ENCODE results near the gene ZBED6.
A peak's percentile ranks its signal among the peaks of the same experiment; 100 is the strongest.

DNA sequence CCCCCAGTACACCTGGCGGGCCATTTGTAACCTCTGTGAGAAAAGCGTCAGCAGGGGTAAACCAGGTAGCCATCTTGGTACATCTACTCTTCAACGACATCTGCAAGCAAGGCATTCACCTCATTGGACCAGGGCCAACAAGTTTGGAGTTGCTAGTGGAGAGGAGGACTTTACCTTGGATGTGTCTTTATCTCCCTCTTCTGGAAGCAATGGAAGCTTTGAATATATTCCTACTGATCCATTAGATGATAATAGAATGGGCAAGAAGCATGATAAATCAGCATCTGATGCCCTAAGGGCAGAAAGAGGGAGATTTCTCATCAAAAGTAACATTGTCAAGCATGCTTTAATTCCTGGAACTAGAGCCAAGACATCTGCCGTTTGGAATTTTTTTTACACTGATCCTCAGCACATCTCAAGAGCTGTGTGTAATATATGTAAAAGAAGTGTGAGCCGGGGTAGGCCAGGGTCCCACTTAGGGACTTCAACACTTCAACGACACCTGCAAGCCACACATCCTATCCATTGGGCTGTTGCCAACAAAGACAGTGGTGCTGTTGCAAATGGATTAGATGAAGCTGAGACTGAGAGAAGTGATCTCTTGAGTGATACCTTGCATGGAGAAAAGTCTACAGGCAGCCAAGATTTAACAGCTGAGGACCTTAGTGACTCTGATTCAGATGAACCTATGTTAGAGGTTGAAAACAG lies 2.7 kb downstream of the ZBED6 start:
- no peak for TF ChIP-seq EZH2 (IDR thresholded peaks at IDR 0.05; ENCODE audit: borderline replicate concordance, low read length)
- TF ChIP-seq, protein P1, sequence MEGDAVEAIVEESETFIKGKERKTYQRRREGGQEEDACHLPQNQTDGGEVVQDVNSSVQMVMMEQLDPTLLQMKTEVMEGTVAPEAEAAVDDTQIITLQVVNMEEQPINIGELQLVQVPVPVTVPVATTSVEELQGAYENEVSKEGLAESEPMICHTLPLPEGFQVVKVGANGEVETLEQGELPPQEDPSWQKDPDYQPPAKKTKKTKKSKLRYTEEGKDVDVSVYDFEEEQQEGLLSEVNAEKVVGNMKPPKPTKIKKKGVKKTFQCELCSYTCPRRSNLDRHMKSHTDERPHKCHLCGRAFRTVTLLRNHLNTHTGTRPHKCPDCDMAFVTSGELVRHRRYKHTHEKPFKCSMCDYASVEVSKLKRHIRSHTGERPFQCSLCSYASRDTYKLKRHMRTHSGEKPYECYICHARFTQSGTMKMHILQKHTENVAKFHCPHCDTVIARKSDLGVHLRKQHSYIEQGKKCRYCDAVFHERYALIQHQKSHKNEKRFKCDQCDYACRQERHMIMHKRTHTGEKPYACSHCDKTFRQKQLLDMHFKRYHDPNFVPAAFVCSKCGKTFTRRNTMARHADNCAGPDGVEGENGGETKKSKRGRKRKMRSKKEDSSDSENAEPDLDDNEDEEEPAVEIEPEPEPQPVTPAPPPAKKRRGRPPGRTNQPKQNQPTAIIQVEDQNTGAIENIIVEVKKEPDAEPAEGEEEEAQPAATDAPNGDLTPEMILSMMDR (conservative IDR thresholded peaks at IDR 0.05 in 1 of 2, IDR thresholded peaks at IDR 0.05 in 1 of 2; ENCODE audit: extremely low read depth in 1 of 2, insufficient read depth in 1 of 2, low read depth in 1 of 2, low read length in 2 of 2): peak; percentile 37 to 48
